GM18861 (cell line): ENCODE data around the gene IRF2.

Source experiments
- ATAC-seq: cut with Tn5 transposase; IDR thresholded peaks from one replicate; pipeline ENCODE4 v1.9.1; 2021; ENCODE audit not compliant: unreplicated experiment

IRF2 gene

DNA sequence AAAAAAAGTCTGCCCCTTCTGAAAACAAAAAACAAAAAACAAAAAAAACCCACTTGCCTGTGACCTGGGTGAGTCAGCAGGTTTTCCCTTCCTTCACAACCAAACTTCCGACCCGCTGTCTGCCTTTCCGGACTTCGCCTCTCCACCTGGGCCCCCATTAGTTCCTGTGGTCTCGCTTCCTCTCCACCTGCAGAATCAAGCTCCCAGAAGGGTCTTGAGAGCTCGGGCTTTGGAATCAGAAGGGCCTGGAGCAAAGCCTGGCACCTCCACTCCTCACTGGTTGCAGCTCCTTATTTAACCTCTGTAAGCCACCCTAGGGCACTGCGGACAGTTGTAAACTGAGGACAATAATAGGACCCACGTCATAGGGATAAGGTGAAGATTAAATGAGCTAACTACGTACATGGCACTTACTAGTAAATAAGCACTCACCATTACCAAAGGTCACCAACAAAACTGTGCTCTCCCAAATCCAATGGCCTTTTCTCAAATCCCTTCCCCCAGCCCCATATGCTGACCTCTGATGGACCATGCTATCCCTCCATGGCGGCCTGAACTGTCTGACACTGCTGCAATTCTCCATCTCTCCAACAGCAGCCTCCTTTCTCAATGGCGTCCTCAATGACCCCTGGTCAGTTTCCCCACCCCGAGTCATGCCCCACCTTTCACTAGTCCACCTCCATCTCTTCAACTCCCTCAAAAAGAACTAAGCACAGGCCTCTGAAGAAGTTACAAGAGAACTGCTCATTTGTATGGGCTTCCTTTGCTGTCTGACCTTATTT lies 64.2 kb downstream of the IRF2 start:
- peak; percentile 53 for ATAC-seq

DNA sequence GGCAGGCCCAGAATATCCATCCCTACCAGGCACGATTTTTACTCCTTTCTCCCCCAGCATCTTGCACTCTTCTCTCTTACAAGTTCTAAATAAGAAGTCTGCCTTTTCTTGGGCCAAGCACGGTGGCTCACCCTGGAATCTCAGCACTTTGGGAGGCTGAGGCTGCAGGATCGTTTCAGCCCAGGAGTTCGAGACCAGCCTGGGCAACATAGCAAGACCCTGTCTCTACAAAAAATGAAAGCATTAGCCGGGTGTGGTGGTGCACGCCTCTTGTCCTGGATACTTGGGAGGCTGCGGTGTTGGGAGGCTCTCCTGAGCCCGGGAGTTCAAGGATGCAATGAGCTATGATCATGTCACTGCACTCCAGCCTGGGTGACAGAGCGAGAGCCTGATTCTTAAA lies 64.8 kb downstream of the IRF2 start:
- ATAC-seq = no peak

DNA sequence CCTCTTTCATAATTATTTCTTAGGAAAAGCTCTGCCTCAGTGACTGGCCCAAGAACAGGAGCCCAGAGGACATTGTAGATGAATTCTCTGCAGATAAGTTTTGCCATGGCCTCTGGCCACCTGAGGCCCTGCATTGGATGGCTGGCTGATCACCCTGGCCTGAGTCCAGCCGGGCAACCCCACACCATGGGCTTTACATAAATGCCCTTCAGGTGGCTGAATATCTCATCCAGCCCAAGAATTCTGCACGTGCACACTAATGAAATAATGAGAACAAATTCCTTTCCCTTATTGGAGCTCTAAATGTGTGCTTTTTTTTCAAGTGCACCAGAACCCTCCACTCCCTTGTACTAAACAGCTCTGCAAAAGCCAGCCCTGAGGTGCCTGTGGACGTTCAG lies 65.7 kb downstream of the IRF2 start:
- ATAC-seq = no peak

DNA sequence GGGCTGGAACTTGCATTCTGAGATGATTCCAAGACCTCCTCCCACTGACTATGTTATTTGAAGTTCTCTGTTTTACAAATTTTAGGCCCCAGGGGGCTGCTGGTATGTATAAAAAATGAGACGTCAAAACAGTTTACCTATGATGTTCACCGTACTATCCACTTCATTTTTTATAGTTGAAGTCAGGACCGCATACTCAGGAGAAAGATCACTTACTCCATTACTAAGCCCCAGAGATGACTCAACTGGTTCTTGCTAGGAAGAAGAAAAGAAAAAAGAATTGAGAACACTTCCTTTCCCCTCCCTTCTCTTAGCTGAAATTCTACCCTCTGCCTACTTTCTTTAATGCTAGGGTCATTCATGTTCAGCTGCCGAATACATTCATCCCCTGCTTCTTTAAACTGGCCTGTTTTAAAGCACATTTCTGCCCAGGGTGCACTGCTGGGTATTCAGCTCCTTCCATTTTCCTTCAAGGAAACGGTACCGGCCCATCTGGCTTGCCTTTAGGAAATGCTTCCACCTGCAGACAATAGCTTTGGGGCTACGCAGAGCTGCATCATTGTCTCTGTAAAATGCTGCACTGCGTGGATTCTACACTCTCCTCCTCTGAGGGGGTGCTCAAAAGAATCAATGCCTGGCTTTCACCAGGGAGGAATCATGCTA lies 66.2 kb downstream of the IRF2 start:
- ATAC-seq = no peak

DNA sequence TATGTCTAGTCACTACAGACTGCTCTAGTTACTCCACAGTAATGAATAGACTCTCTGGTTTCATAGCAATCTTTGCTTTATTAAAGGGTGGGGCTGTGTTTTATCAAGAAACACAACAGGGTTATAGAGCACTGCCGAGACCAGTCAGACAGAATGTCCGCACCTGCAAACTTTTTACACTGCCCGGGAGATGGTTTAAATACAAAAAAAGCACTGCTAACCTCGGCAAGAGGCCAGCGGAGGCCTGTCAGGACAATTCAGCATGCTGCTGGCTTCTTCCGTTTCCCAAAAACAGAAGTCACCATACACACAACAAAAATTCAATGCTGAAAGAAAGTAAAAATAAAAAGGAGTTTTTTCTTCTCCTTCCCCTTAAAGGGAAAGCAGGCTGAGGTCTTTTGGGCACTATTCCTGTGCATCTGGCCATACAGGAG lies 67.4 kb downstream of the IRF2 start:
- ATAC-seq = no peak

DNA sequence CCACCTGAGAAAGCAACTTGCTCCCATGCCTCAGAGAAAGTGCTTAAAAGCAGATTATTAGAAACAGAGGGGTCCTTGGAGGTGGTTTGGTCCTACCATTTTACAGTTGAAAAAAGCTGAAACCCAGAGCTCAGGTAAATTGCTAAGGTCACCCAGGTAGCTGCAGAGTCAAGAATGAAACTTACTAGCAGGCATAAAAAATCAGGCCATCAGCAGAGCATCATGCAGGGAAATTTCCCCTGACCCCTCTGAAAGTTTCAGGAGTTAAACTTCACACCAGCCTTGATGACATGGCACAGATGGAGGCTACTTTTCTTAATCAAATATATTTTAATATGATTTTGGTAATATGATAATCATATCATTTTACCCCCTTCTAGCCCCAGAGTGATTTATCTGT lies 70.3 kb downstream of the IRF2 start:
- ATAC-seq = no peak

DNA sequence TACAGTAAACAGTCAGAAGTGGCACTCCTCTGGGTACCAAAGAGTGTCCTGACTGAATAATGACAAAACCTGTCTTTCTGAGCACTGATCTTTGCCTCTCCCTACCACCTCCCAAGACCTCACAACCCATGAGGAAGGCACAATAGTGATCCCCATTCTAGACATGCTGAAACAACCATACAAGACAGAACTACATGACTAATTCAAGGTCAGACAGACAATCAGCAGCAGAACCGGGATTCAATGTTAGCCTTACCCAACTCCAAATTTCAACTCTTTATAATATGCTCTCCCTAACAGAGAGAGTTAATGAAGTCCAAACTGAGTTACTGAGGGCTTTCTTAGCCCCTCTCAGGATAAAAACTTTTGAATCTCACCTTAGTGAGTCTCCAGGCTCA lies 71.0 kb downstream of the IRF2 start:
- no peak for ATAC-seq

DNA sequence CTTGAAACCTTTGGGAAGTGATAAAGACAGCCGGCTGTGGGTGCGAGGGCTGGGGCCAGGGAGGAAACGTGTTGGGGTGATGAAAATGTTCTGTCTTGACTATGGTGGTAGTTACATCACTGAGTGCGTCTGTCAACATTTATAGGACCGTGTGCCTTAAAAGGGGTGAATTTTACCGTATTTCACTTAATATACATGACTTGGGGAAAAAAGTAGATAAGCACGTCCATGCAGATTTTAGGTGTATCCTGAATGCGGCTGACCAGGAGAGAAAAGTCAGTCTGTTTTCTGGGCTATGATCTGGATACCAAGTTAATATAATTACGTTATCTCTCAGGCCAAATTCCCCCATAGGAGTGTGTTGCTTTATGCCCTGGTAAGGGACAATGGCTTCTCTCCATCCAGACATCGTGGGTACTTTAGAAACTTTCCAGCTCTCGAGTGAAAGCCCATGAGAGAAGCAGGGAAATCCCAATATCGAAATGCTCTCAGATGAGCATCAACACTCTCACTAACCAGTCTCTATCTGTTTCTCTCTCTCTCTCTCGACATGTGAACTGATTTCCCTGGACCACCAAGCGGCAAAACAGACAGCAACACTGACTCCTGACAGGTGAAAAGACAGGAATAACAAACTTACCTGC lies 71.5 kb downstream of the IRF2 start:
- no peak for ATAC-seq

DNA sequence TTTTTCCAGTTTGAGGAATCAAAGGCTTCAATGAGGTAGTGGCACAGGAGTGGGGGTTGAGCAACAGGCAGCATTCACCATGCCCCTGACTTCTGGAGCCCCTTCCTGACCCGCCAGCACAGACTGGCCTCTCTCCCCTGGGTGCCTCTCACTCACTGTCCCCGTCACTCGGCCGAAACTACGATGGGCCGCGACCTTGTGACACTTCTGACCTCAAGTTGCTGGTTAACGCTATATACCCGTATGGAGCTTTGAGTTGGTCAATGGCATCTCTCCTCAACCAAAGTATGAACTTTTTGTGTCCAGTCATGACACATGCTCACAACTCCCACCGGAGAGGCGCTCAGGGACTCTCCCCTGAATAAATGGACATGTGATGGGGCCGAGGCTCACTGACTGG lies 72.1 kb downstream of the IRF2 start:
- no peak for ATAC-seq

DNA sequence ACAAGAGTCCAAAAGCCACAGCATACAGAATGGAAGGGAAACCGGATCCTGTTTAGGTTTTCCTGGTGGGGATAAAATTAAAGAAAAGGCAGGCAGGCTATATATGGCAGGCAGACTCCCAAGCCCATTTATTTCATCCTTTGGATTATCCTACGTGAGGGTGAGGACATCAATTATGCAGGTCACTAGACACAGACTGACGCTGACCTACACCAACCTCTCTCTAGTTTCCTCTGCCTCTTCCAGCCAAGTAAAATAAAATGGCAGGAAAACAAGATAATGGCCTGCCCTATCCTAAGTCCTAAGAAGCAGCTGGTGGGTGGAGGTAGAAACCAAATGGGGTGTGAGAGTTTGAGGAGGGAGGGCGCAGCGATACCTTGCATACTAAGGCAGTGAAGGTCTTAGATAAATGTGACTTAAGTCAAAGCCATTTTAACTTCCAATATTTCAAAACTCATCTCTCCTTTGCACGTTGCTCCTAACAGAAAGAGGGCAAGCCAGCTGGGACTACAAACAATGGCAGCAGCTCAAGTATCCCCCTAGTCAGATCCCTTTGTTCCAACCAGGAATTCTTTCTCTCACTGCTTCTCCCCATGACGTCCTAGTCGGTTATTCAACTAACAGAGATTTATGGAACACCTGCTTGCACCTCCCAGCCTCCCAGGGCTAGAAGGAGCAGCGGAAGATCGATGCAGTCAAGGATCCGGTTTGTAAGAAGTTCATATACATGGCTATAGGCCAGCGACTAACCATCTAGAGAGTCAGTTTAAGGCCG lies 72.8 kb downstream of the IRF2 start:
- no peak for ATAC-seq

DNA sequence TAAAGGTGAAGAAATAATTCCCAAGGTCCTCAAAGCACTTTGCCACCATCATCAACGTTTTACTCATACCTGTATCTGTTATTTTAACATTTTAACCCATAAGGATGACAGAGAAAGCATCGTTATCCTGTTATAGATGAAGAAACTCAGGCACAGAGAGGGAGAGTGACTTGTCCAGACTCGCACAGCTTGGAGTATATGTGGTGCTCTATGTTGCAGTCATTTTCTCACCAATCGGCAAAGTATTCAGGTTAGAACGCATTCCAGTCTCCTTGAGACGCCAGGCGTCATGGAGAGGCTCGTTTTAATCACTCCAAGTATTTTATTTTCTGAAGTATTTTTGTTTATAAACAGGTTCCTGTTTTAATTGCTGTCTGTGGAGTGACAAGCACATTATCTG lies 73.5 kb downstream of the IRF2 start:
- no peak for ATAC-seq

DNA sequence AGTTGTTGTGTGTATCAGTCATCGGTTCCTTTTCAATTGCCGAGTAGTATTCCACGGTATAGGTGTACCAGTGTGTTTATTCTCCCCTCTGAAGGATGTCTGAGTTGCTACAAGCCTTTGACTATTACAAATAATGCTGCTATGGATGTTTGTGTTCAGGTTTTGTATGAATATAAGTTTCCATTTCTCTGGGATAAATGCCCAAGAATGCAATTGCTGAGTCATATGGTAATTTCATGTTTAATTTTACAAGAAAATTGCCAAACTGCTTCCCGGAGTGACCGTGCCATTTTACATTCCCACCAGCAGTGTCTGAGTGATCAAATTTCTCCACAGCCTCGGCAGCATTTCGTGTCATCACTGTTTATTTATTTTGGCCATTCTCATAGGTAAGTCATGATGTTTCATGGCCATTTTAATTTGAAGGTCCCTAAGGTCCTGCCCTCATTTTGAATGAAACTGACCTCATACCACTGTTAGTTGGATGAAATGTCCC lies 73.9 kb downstream of the IRF2 start:
- ATAC-seq = no peak

DNA sequence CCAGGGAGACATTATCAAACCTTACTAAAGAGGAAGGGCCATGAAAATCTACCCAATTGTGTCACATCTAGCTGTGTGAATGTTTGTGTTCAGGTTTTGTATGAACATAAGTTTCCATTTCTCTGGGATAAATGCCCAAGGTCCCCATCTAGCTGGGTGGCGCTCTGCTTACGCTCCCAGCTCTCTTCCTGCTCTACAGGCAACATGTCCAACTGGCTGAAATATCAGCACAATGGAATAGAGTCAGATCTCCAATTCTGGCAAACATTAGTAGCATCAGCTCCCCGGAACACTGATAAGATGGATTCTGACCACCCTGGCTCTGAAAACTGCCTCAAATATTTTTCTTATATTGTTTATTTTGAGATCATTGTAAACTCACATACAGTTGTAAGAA lies 74.8 kb downstream of the IRF2 start:
- ATAC-seq = no peak

DNA sequence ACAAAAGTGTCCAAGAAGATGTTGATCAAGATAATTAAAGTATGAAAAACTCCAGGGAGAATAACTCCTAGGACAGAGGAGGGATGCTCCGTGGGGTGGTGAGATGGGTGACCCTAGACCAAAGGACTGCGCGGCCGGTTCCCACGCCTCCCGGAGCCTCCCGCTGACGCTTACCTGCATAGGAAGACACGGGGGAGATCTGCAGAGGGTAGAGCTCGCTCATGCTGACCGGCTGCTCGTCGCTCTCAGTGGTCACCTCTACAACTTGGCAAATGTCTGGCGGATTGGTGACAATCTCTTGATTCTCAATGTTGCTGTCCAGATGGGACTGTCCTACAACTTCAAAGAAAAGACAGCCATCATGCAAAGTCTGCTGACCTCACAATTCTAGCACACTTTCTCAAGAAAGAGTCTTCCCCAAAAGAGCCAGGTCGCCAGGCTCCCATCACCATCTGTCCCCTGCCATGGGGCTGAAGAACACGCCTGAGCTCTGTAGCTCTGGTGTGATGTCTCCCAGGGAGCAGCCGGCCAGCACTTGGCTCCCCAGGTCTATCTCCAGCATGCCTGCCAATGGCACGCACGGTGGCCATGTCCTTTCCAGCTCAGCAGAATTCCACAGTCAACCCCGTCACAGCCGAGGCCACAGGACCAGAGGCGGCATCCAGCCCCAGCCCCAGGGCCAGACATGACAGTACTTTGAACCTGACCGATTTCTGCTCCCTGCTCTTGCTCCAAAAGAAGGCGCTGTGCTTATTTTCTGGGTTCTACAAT lies 75.4 kb downstream of the IRF2 start:
- no peak for ATAC-seq

DNA sequence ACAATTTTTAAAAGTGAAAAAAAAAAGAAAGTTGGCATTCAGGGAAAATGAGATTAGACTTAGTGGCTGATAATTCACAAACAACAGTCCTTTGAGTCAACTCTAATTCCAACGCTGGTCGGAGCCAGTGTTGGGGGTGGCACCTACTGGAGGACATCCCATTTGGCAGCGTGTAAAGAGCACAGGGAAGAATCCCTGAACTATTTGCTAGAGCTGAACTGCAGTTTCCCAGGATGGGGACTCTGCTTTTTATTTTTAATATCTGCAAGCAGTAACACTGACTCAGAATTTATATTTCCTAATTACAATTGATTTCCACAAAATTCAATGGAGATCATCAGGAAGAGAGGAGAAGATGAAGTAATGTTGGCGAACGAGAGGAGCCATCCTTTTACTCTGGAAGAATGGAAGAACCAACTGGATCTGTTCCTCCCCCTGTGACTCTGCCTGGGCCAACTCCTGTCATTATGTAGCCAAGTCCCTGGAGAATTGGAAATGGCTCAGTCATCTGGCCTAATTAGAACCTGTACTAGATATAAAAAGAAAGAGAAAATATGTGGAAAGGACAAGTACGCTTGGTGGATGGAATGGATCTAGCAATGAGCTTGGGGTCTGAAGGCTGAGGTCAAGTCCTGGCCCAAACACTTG lies 76.7 kb downstream of the IRF2 start:
- ATAC-seq = no peak

DNA sequence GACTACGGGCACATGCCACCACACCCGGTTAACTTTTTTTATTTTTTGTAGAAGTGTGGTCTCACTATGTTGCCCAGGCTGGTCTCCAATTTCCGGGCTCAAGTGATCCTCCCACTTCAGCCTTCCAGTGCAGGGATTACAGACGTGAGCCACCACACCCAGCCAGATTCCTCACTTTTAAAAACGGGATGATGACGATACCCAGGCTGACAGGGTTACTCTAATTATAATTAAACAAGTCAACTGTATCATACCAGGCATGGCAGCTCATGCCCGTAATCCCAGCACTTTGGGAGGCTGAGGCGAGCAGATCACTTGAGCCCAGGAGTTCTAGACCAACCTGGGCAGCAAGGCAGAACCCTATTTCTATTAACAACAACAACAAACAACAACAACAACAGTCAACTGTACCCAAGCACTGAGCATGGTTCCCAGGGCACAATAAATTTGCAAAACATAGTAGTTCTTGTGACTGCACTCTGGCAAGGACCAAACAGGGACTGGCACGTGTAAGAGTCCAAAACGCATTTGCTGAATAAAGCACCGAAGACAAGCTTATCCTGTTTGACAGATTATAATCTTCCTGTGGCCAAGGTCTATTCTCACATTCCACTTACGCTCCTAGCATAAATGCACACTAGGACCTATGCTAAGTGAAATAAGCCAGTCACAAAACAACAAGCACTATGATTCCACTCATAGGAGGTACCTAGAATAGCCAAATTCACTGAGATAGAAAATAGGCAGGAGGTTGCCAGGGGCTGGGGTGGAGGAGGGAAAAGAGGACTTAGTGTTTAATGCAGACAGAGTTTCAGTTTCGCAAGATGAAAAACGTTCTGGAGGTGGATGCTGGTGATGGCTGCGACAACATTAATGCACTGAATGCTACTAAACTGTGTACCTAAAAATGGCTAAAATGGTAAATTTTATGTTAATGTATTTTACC lies 77.5 kb downstream of the IRF2 start:
- no peak for ATAC-seq

DNA sequence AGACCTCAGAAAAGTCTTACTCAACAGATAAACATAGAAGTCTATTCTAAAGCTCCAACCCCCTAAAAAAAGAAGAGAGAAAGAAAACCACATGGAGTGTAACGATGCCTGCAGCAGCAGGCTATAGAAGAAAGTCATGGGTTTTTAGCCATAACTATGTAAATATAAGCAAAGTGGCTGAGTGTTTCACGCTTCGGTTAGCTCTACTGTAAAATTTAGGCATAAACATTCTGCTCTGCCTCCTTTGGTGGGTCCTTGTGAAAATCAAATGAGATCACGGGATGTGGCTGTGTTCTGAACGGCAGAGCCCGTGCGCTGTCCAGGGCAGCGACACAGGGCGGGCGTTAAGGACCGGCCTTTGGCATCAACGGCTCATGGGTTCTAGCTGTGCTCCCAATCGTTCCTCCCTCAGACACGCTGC lies 78.4 kb downstream of the IRF2 start:
- peak; percentile 91 for ATAC-seq

DNA sequence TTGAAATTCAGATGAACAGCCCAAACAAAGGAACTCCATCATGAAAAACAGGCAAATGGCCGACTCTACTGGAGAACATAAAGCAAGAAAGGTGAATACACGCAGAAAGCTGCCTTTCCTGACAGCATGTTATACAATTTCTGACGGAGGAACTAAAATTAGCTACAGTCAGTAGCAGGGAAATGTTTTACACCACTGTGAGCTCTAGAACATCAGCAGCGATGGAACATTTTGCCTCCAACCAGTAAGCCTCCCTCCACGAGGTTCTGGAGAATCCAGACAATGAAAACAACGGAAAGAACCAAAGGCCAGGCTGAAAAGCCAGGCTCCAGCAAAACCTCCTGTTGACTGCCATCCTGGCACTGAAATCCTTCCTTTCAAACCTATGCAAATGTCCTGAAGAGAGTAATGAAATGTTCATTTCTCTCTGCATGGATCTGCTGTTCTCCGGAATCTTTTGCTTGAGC lies 78.9 kb downstream of the IRF2 start:
- ATAC-seq = peak; percentile 4
